HG02678 (cell line): ENCODE results near the gene THSD7A.

Experiments
- ATAC-seq: cut with Tn5 transposase; IDR thresholded peaks from one replicate; pipeline ENCODE4 v1.9.1; 2021; ENCODE audit warnings: mild to moderate bottlenecking, moderate library complexity; ENCODE audit not compliant: unreplicated experiment

THSD7A gene

GRCh38 chr7:11706666-11707605 is 125.1 kb downstream of the THSD7A start:
- ATAC-seq, result no peak

DNA sequence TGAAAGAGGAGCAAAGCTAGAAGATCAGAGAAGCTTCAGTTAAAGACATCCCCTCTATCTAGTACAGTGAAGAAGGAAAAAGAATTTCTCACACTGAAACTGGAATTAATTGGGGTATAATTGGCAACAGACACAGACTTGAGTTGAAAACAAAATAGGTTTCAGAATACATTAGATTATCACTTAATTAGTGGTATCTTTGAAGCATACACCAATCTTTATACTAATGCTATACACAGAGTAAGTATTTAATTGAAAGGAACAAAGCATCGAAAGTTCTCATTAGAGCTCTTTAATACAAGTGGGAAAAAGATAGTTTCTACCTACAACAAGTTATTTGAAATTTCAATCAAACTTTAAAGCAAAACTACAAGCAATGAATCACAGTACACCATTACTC is 128.2 kb downstream of the THSD7A start:
- no peak for ATAC-seq

GRCh38 chr7:11702938-11703337 is 129.1 kb downstream of the THSD7A start:
- ATAC-seq, result no peak

- no peak for ATAC-seq
Observed at GRCh38 chr7:11701829-11702560, 130.0 kb downstream of the THSD7A start.

DNA sequence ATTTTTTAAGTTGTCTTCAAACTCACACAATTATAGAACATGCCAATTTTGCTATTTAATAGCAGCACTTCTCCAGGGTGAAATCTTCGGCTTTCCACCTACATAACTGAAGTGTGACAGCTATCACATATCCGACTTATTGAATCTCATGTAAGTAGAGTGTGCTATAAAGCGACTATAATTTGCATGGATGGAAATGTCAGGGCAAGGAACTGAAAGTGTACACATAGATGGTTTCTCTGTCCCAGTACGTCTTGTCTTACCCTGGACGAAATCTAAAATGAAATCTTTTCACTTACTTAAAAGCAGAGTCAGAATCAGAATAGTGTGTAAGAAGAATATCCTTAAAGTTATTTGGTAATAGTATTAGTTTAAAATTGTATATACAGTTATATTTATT is 132.3 kb downstream of the THSD7A start:
- no peak for ATAC-seq

DNA sequence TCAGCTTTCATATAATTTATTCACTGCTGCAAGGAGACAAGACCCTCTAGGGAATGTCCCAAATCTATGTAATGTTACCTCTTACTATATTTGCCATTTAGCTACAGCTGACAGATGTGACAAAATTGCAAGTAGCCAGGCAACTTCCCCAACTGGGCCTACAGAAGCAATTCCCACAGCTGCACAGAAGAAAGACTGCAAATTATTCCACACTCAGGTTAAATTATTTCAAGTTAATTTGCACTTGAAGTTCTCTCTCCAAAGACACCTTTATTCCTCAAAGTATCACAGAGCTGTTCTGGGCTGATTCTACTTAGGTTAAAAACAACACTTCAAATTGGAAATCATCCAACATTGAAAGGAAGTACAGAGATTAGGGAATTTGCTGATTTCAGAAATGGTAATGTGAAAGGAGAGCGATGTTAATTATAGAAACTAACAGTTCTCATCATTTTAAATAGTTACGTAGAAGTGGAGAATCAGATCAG is 133.6 kb downstream of the THSD7A start:
- ATAC-seq, result no peak

GRCh38 chr7:11690395-11690794 is 141.6 kb downstream of the THSD7A start:
- no peak for ATAC-seq

GRCh38 chr7:11689096-11689495 is 142.9 kb downstream of the THSD7A start:
- no peak for ATAC-seq

DNA sequence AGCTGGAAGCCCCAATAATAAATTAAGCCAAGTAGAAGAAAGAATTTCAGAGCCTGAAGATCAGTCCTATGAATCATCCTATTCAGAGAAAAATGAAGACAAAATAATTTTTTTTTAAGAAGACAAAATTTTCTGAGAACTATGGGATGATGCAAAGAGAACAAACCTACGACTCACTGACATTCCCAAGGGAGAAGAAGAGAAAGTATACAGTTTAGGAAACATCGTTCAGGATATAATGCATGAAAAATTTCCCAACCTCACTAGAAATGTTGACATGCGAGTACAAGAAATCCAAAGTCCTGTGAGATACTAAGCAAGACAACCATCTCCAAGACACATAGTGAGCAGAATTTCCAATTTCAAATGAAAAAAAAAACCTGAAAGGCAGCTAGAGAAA is 150.5 kb downstream of the THSD7A start:
- ATAC-seq, result no peak

DNA sequence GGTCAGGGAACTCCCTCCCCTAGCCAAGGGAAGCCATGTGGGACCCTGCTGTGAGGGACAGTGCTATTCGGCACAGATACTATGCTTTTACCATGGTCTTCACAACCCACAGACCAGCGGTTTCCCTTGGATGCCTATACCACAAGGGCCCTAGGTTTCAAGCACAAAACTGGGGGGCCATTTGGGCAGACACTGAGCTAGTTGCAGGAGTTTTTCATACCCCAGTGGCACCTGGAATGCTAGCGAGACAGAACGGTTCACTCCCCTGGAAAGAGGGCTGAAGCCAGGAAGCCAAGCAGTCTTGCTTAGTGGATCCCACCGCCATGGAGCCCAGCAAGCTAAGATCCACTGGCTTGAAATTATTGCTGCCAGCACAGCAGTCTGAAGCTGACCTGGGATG is 156.8 kb downstream of the THSD7A start:
- ATAC-seq, result no peak

GRCh38 chr7:11668727-11669126 is 163.3 kb downstream of the THSD7A start:
- ATAC-seq, result no peak

GRCh38 chr7:11667810-11668185 is 164.2 kb downstream of the THSD7A start:
- no peak for ATAC-seq

- no peak for ATAC-seq
Observed at GRCh38 chr7:11667071-11667809, 164.8 kb downstream of the THSD7A start.

GRCh38 chr7:11665357-11665756 is 166.6 kb downstream of the THSD7A start:
- ATAC-seq, result no peak

DNA sequence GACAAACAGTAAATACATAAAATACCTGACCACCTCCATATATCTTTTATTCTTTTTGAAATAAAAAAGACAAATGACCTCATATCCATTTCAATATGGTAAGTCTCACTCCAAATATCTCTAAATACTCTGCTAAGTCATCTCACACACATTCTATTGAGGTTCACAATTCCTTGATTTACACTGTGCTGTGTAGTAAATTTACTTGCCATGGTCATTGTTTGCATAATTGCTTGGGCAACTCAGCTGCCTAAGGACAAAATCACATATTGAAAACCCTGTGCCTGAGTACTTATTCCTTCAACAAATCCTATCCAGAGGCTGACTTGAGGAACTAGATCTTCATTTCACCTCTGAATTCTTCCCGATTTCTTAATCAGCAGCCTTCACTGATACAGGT is 176.4 kb downstream of the THSD7A start:
- no peak for ATAC-seq

GRCh38 chr7:11655163-11655562 is 176.8 kb downstream of the THSD7A start:
- no peak for ATAC-seq

DNA sequence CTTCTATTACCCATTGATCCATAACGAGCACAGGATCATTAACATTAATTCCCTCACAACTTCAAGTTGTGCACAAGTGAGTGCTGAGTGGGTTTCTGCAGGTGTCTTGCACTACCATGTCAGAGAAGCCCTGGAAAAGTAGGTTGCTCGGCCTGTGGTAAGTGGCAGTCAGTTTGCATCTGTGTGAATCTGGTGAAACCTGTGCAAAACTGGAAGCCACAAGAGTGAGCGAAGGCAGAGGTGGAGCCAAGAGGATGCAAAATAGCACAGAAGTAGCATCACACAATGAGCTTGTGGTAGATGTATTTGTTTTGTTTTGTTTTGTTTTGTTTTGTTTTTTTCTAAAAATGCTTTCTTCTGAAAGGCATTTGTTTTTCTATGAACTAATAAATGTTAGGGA is 181.5 kb downstream of the THSD7A start:
- no peak for ATAC-seq

DNA sequence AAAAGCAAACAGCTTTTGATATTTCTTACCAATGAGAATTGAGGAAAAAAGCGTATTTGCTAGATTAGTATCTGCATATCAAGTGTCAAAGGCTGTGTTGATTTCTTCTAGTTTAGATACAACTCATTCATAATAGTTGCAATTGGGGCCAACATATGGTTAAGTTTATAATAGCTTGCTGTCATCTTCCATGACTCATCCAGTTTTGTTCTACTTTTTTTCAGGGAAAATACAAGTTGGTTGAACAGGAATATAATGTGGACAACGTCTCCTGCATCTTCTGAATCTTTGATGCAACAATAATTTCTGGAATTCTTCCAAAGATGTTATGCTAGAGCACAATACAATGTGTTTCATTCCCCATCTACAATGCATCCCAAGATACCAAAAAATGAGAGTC is 182.0 kb downstream of the THSD7A start:
- no peak for ATAC-seq

- no peak for ATAC-seq
Observed at GRCh38 chr7:11648980-11649379, 183.0 kb downstream of the THSD7A start.

GRCh38 chr7:11648101-11648500 is 183.9 kb downstream of the THSD7A start:
- ATAC-seq, result no peak

DNA sequence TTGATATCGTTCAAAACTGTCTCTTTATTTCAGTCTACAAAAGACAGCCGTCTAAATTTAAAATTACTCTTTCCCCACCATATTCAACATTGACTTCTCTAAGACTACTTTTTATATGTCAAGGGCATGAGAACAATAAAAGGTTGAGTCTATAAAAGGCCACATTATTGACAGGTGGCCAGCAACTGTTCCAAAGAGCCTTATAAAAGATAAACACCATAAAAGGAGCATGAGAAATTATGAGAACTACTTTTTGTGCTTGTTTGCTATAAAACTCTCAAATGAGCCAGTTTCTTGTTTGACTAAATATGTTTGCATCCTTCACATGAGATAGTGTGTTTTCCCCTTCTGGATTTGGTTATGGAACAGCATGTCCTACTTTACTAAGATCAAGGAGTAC is 189.2 kb downstream of the THSD7A start:
- no peak for ATAC-seq
